Left hindlimb (tissue), 1 donor: ENCODE results near the gene EFNB2.

Experiments used
- DNase-seq: peaks from one replicate; pipeline ENCODE4 v3.0.0-alpha.2; 2018

The EFNB2 gene

DNA sequence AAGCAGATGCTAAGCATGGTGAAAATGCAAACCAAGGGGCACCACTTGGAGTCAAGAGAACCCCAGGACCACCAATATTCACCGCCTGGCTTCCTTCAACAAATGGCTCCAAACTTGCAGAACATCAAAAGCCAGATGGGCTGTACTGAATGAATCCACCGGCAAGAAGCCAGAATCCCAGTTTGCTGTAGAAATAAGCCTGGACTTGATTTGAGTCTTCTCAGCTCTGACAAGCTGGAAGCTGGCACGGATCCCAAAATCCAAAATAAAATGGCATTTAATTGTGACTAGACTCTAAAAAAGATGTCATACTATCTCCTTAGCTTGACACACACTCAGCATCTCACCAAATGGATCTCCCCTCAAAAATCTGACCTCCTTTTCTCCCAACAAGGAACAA, 11.9 kb downstream of the EFNB2 start:
- DNase-seq = no peak

- DNase-seq = no peak
Observed at GRCh38 chr13:106522898-106523525, 12.4 kb downstream of the EFNB2 start.

DNA sequence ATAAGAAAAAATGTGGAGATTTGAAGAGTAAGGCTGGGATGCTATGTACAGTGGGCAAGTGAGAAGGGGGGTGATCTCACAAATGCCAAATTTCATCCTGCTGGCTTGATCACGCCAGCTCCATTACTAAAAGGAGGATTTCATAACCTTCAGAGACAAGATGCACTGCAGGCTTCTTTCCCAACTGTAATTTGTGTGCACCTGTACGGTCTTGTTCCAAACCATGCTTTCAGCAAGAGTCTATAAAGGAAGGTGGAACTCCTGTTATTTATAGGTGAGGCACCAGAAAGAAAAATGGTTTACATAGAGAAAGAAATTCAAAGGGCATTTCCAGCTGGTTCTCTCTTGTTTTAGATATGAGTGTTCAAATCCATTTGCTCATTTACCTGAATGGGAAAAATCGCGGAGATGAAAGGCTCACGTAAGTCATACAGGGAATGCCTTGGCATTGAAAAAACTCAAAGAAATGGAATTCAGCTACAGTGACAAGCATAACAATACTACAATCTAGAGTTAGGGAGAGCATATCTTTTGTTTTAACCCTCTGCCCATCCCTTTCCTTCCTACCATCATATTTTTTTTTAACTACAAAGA, 13.3 kb downstream of the EFNB2 start:
- no peak for DNase-seq

DNA sequence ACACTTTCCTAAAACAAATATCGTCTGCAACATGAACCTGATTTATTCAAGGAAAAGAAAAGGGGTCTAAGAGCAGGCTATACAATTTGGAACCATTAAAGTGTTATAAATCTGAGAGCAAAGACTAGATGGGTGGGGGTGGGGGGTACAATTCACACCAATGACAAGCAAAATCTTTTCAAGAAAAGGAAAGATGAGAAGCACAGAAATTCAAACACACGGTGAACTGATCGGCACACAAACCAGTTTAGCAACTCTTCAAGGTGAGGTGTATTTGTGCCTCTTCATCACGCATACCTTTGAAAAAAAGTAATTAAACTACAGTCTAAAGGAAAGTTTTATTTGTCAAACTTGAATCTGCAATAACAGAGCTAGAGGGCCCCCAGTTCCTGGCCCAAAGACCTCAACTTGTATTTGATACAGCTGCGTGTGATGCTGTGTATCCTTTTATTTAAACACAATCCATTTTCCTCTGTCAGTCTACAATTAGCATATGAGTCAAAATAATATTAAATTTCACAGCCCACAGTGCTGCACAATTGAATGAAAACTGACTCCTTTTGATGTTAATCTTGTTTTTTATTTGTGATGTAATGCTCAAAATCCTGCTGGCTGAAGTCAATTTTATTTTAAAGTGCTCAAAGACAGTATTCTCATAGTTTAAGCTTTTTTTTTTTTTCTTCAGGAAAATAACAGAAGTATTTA, 14.2 kb downstream of the EFNB2 start:
- DNase-seq = no peak

GRCh38 chr13:106520251-106521054, 15.0 kb downstream of the EFNB2 start:
- no peak for DNase-seq

DNA sequence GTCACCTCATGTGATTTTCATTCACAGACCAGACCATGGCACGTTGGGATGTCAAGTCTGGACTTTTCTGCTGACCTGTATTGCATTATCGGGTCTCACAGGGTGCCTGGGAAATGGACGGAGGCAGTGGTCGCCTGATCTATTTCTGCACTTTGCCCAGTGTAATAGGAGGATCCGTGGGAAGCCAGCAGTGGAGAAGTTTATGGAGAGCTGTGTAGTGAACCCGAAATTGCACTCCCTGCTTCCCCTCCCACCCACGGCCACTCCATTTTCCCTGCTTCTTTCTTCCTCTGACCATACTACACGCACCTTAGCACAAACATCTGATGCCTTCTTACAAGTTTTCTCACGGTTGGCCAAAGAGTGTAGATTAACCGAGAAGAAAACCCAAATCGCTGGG, 16.9 kb downstream of the EFNB2 start:
- DNase-seq = no peak

DNA sequence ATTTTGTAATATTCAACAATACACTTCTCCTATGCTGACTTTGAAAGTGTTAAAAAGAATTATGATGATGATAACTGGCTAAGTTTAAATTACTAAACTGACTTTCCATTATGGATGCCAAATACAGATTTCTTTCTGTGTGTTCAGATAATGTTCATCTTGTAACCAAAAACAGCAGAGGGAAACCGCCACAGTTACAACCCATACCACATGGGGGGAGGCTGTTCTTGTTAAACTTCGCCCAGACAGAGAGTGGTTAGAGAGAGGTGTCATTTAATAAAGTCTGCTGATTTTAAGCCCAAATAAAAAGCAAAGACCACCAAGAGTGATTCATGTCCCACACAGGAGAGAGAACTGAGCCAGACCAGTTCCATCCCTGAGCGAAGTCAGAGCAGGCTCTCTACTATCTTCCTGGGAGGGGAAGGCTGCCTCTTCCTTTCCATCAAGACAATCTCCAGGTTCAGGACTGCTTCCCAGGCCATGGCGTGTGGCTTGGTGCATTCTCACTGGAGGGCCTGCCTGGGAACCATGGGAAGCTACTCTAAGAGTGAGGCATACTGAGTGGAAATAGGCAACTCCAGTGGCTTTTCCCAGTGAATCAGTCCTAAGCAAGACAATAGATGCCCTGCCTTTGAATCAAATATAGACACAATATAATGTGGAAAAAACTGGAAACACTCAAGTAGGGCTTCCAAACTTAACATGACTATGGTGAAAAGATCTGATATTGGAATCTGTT, 18.2 kb downstream of the EFNB2 start:
- DNase-seq = no peak

DNA sequence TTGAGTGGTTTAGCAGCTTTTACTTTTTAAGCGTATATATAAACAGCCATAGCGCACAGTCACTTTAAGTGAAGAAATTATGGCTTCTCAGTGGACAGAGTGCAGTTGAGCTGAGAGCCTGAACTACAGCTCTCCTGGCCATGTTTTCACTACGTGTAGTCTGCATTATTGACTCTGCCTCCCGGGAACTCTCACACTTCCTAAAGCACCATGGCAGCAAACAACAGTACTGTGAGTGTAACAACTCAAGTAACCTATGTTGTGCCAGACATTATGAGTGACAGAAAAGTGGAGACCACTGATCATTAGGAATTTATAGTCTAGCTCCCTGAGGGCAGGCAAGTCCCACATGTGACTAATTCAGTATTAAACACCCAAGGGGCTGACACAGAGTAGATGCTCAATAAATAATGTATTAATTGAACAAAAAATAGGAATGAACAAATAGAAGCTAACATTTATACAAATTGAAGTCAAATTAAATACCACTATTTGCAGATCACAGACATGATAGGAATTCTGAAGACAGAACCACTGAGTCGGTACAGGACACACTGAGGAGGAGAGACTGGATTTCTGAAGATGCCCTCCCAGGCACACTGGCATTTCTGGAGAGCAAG, 19.7 kb downstream of the EFNB2 start:
- DNase-seq = no peak

DNA sequence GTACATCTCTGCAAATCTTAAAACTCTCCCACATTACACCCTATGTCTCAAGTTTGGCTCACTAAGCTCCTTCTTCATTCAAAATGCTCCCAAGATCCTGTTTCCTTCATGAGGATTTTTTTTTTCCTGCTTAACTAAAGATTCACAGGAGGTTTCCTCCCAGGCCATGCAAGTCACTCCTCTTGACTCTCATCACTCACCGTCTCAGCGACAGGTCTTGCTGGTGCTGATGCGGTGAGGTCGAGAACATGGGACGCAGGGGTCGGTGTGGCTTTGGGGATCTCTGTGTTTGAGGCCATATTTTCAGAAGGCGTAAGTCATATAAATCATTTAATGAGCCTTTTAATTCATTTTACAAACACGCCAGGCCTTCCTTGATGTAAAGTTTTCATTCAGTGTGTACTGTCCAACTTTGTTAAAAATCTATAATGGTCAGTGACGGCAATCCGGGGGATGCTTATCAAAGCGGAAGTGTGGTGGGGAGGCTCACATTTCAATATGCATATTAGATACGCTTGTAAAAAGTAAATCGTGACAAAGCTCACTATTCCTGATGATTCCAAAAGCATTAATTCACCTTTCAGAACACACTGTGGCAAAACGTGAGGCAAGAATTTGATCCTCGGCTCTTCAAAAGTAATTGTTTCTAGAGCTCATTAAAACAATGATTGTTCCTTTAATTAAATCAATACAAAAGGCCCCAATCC, 20.4 kb downstream of the EFNB2 start:
- DNase-seq = no peak

DNA sequence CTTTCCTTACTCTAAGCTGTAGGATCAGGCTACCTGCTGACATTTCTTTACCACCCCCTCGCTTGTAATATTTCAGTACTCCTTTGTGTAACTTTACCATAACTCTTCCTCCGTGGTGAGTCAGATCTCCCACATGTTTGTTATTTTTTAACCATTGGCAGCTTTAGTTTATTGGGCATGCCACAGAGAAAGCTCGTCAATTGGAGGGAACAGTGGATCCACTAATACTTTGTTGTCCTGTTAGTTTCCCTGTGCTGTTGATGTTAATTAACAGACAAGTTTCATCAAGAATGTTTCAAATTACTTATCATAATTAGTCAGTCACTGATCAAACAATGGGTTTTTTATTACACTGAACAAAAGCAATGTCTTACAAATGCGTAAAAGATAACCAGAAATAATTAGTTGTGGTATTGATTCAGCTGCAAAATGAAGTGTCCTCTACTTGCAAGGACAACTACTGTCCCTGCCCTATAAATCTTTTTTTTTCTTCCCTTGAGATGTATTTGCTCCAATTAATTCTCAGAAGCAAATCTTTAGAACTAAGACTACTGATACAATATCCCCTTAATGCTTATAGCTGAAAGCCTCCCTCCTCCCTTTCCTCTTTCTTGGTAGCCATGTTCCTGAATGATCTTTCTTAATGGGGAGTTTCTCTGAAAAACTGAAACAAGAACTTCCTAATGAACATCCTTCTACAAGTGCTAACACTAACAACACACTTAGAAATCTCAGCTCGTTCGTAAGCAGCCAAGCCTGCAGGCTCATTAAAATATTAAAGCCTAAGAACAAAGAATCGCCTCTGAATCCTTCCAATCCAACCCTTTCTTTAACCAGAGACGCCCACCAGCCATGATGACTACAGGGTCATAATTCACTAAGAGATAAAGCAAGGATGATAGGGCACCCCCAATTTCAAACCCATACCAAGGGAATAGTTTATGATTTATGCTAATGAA, 22.2 kb downstream of the EFNB2 start:
- no peak for DNase-seq

- no peak for DNase-seq
Observed at GRCh38 chr13:106507560-106508274, 27.7 kb downstream of the EFNB2 start.

- no peak for DNase-seq
Observed at GRCh38 chr13:106506286-106506685, 29.2 kb downstream of the EFNB2 start.

DNA sequence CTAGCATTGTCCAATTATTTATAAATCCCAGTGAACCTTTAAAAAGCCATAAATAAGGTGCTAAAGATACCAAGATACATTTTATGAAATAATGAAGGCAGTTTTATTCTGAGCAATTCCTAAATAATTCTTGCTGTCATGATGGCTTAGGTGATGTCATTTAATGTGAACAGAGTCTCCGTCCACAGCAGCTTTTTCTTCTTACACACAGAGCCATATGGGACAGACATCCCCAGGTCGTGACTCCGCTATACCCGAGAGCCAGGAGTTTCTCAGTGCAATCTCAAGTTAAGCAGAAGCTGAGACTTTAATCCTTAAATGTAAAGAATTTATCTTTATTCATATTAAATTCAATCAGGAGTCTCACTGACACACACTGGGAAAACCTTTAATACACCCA, 29.7 kb downstream of the EFNB2 start:
- DNase-seq = no peak

DNA sequence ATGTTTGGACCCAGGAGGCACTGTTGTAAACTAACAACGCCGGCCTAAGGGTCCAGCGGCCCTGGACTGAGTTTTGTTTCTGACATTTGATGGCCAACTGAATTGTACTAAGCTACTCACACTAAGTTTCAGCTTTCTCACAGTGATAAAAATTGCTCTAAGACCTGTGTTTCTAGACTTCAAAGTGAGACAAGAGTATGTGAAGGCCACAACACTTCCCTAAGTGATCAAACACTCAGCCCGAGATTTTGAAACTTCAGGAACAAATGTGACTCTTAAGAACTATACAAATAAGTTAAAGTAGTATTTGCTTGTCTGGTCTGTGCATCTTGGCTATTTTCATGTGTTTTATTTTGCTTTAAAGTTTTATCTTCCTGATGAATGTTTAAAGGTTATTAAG, 30.2 kb downstream of the EFNB2 start:
- DNase-seq = no peak

- no peak for DNase-seq
Observed at GRCh38 chr13:106503730-106504453, 31.6 kb downstream of the EFNB2 start.

- DNase-seq = no peak
Observed at GRCh38 chr13:106503272-106503671, 32.2 kb downstream of the EFNB2 start.

DNA sequence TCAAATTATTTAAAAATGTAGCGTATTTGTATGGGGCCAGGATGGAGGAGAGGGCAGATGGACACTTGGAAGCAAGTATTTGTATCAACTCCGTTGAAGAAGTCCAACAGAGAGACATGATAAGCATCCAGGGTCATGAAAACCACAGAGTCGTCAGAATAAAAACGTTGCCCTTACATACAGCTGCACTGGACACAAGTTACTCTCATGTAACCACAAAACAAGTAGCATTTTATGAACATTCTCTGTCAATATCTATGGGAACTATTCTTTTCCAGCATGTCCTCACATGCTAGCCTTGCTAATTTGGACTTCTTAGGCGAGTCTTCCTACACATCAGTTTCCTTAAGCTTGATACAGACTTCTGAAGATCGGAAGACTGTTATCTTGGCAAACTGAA, 35.0 kb downstream of the EFNB2 start:
- DNase-seq = no peak

GRCh38 chr13:106499896-106500295, 35.6 kb downstream of the EFNB2 start:
- no peak for DNase-seq

- no peak for DNase-seq
Observed at GRCh38 chr13:106499113-106499512, 36.3 kb downstream of the EFNB2 start.
